ENCODE data around the gene CHRNG. TPM values are rescaled to one million over a fixed set of nuclear protein-coding genes. Genes with fewer than 3 reads are reported as not detected.

Gene CHRNG
- total and polyA plus RNA-seq, 2 experiments from 2014 or later, result not detected

GRCh38 chr2:232562515-232563151, 23.1 kb downstream of the CHRNG start:
- Histone ChIP-seq H3K4me1 (ENCODE audit: insufficient read depth) (no peaks in the 10 kb centered on the region), H3K9me2 (replicated peaks; ENCODE audit: insufficient read depth) (no peaks in the 10 kb centered on the region), H2AFZ (no peak overlapping the region), H3K9me3 (ENCODE audit: low read depth) (no peaks in the 10 kb centered on the region), H3K4me2 (no peak overlapping the region), H3K79me2 (no peaks in the 10 kb centered on the region), H3K27ac (no peak overlapping the region), H3K36me3 (replicated peaks; ENCODE audit: insufficient read depth, low read depth) (no peaks in the 10 kb centered on the region), H4K20me1 (ENCODE audit: insufficient read depth, poor library complexity, severe bottlenecking) (no peaks in the 10 kb centered on the region), H3K4me3 (no peak overlapping the region), H3K27me3 (no peaks in the 10 kb centered on the region)
- TF ChIP-seq EZH2phosphoT487 (IDR thresholded peaks at IDR 0.05; ENCODE audit: low read depth, severe bottlenecking, unreplicated experiment) (no peak), CTCF (IDR thresholded peaks at IDR 0.05; ENCODE audit: poor library complexity) (no peak), EZH2 (IDR thresholded peaks at IDR 0.05; ENCODE audit: borderline replicate concordance) (no peak)
- WGBS (ENCODE audit: low lambda C conversion rate, missing lambda C conversion rate), result 85% methylated on average over 8 of the region's 8 CpGs
- DNase-seq (ENCODE audit: low spot score), result no peak

DNA sequence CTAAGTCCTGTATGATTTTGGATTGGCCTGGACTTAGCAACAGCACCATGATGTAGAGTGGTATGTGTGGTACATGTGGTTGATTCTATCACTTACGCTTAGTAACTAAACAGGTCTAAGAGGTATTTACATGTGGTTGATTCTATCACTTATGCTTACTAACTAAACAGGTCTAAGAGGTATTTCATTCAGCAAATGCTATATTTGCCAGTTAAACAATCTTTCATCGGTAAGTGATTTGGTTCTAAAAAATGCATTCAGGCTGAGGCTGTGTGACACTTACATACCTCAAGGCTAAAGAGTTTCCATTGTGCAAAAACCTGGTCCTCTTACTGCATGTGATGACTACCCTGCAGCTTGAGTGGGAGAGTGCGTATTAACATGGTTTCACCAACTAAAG, 24.1 kb downstream of the CHRNG start:
- Histone ChIP-seq H3K9me2 (replicated peaks; ENCODE audit: insufficient read depth) (no peaks in the 10 kb centered on the region), H2AFZ (no peak overlapping the region), H3K4me1 (ENCODE audit: insufficient read depth) (no peaks in the 10 kb centered on the region), H3K9me3 (ENCODE audit: low read depth) (no peaks in the 10 kb centered on the region), H3K4me3 (no peak overlapping the region), H3K27me3 (no peaks in the 10 kb centered on the region), H4K20me1 (ENCODE audit: insufficient read depth, poor library complexity, severe bottlenecking) (no peaks in the 10 kb centered on the region), H3K27ac (no peak overlapping the region), H3K4me2 (no peak overlapping the region), H3K36me3 (replicated peaks; ENCODE audit: insufficient read depth, low read depth) (no peaks in the 10 kb centered on the region), H3K79me2 (no peaks in the 10 kb centered on the region)
- DNase-seq (ENCODE audit: low spot score), result no peak
- WGBS (ENCODE audit: low lambda C conversion rate, missing lambda C conversion rate), result 51% methylated on average over 3 of the region's 3 CpGs
- TF ChIP-seq CTCF (IDR thresholded peaks at IDR 0.05; ENCODE audit: poor library complexity) (no peak), EZH2phosphoT487 (IDR thresholded peaks at IDR 0.05; ENCODE audit: low read depth, severe bottlenecking, unreplicated experiment) (no peak), EZH2 (IDR thresholded peaks at IDR 0.05; ENCODE audit: borderline replicate concordance) (no peak)

- H3K27ac ChIP-seq, result no peak overlapping the region
- H2AFZ ChIP-seq, result no peak overlapping the region
- H3K4me1 ChIP-seq (ENCODE audit: insufficient read depth), result no peaks in the 10 kb centered on the region
- H3K9me2 ChIP-seq (replicated peaks; ENCODE audit: insufficient read depth), result no peaks in the 10 kb centered on the region
- H3K9me3 ChIP-seq (ENCODE audit: low read depth), result no peaks in the 10 kb centered on the region
- no peaks in the 10 kb centered on the region for H3K79me2 ChIP-seq
- TF ChIP-seq CTCF (IDR thresholded peaks at IDR 0.05; ENCODE audit: poor library complexity), result no peak
- no peak for TF ChIP-seq EZH2phosphoT487 (IDR thresholded peaks at IDR 0.05; ENCODE audit: low read depth, severe bottlenecking, unreplicated experiment)
- TF ChIP-seq EZH2 (IDR thresholded peaks at IDR 0.05; ENCODE audit: borderline replicate concordance), result no peak
- no peaks in the 10 kb centered on the region for H3K27me3 ChIP-seq
- H3K36me3 ChIP-seq (replicated peaks; ENCODE audit: insufficient read depth, low read depth), result no peaks in the 10 kb centered on the region
- H4K20me1 ChIP-seq (ENCODE audit: insufficient read depth, poor library complexity, severe bottlenecking), result no peaks in the 10 kb centered on the region
- H3K4me2 ChIP-seq, result no peak overlapping the region
- no peak for DNase-seq (ENCODE audit: low spot score)
- no peak overlapping the region for H3K4me3 ChIP-seq
Observed at GRCh38 chr2:232567721-232568120, 28.2 kb downstream of the CHRNG start.

Measured in hepatocyte (in vitro differentiated cells).